ACC112 (cell line): ENCODE results near the gene ATL3.
"Not testable (repeated sequence)": the region's sequence is repeated elsewhere in the genome, so short reads cannot be mapped to it uniquely, and the experiment has no call there.

ENCODE experiments used
- H2AFZ ChIP-seq: fragments of 200-600 bp; sonication (generic); one replicate; pipeline ENCODE4 v1.6.0; 2017; ENCODE audit warnings: antibody characterized with exemption, low read length; ENCODE audit not compliant: unreplicated experiment
- H3K27ac ChIP-seq: fragments of 200-600 bp; sonication (generic); 2 replicates; pipeline ENCODE4 v1.5.1; 2014; ENCODE audit warnings: low read depth, mild to moderate bottlenecking, antibody characterized with exemption, low read length, moderate library complexity
- H3K27me3 ChIP-seq: fragments of 200-600 bp; sonication (generic); 2 replicates; pipeline ENCODE4 v1.6.1; 2014; ENCODE audit warnings: mild to moderate bottlenecking, antibody characterized with exemption, low read length, moderate library complexity, mixed read lengths; ENCODE audit not compliant: insufficient read depth
- H3K36me3 ChIP-seq: fragments of 200-600 bp; sonication (generic); 2 replicates; pipeline ENCODE4 v1.6.1; 2016; ENCODE audit warnings: mild to moderate bottlenecking, antibody characterized with exemption, low read length, moderate library complexity, mixed read lengths; ENCODE audit not compliant: insufficient read depth
- H3K4me1 ChIP-seq: fragments of 200-600 bp; sonication (generic); one replicate; pipeline ENCODE4 v1.6.1; 2016; ENCODE audit warnings: low read length, mixed read lengths; ENCODE audit not compliant: insufficient read depth, unreplicated experiment, control insufficient read depth
- H3K4me3 ChIP-seq: fragments of 200-600 bp; sonication (generic); 2 replicates; pipeline ENCODE4 v1.5.1; 2014; ENCODE audit warnings: mild to moderate bottlenecking, low read depth, low read length
- H3K79me2 ChIP-seq: fragments of 200-600 bp; sonication (generic); one replicate; pipeline ENCODE4 v1.6.0; 2016; ENCODE audit warnings: low read length; ENCODE audit not compliant: control insufficient read depth, unreplicated experiment, insufficient read depth

Gene ATL3

DNA sequence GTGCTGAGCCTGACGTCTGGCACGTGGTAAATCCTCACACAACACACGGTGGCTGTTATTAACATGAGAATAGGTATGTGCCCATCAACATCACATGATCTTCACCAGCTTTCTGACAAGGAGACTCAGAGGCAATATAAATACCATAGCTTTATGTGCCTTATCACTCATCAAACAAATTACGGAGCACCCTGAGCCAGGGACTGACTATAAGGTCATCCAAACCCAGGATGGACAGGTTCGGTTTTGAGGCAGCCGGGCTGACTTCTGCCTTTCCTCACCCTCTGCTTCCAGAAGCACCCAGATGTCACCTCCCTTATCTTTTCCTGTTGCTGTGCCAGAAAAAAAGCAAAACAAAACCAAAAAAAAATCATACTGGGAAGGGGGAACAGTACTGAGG is 51.2 kb downstream of the ATL3 start:
- H2AFZ ChIP-seq: no peak overlapping the region
- no peaks in the 10 kb centered on the region for H3K27me3 ChIP-seq
- no peaks in the 10 kb centered on the region for H3K4me1 ChIP-seq
- H3K27ac ChIP-seq: no peak overlapping the region
- no peaks in the 10 kb centered on the region for H3K36me3 ChIP-seq
- H3K79me2 ChIP-seq: no peaks in the 10 kb centered on the region
- H3K4me3 ChIP-seq: no peak overlapping the region

DNA sequence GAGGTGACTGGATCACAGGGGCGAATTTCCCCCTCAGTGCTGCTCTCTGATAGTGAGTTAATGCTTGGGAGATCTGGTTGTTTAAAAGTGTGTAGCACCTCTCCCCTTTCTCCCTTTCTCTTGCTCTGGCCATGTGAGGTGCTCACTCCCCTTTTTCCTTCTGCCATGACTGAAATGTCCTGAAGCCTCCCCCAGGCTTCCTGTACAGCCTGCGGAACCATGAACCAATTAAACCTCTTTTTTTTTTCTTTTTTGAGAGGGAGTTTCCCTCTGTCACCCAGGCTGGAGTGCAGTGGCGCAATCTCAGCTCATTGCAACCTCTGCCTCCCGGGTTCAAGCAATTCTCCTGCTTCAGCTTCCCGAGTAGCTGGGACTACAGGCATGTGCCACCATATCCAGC is 53.5 kb downstream of the ATL3 start:
- H3K79me2 ChIP-seq, H3K4me3 ChIP-seq, H3K27ac ChIP-seq, H2AFZ ChIP-seq, H3K27me3 ChIP-seq, H3K36me3 ChIP-seq, H3K4me1 ChIP-seq: not testable (repeated sequence)

DNA sequence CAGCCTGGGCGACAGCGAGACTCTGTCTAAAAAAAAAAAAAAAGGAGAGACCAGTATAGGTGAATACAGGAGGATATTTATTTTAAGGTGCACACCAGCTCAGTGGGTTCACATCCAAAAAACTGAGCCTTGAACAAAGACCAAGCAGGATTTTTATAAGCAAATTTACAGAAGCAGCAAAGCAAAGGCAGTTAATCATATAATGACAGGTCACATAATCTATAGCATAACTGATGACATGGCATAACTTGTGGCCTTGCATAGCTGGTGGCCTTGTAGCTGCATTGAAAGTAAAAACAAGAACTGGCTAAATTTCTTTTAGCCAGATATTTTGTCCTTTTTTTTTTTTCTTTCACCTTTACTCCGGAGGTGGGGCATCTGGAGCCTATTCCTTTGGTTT is 54.2 kb downstream of the ATL3 start:
- no peak overlapping the region for H2AFZ ChIP-seq
- no peak overlapping the region for H3K27ac ChIP-seq
- peaks cover 5% of the 10 kb centered on the region for H3K79me2 ChIP-seq
- no peaks in the 10 kb centered on the region for H3K36me3 ChIP-seq
- H3K4me3 ChIP-seq: no peak overlapping the region
- H3K27me3 ChIP-seq: no peaks in the 10 kb centered on the region
- H3K4me1 ChIP-seq: peaks cover 8% of the 10 kb centered on the region

DNA sequence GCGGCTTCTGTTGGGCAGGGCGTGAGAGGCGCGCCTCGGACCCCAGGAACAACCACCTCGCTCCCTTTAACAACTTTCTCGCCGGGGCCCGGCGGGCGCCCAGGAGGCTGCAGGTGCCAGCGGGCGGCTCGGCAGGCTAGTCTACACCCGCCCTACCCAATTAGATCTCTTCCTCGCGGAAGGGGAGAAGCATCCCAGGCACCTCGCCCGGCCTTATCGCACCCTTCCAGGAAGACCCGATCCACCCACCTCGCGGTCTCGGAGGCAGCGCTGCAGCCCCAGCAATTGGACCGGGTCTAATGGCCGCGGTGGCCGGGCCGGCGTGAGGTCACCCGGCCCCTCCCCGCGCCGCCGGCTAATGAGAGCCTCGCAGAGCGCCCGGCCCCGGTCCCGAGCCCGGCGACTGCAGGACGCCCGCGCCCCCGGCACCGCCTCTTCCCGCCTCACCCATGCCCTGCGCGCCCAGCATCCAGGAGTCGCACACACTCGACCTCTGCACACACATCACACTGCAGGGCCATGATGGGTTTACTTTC is 57.0 kb downstream of the ATL3 start, which contains the start of gene PLAAT3:
Gene PLAAT3 (minus strand): TSS at position 298 of the 536 bp plus-strand sequence. CDS start 419 bp downstream, outside the sequence.
- Histone ChIP-seq H3K4me1 (peaks cover 33% of the 10 kb centered on the region), H3K4me3 (peak within 1 kb of the TSS; percentile 87), H3K27ac (no peak within 1 kb of the TSS), H3K36me3 (no peaks in the 10 kb centered on the region), H2AFZ (peak within 1 kb of the TSS; percentile 84), H3K27me3 (no peaks in the 10 kb centered on the region), H3K79me2 (peaks cover 14% of the 10 kb centered on the region)

DNA sequence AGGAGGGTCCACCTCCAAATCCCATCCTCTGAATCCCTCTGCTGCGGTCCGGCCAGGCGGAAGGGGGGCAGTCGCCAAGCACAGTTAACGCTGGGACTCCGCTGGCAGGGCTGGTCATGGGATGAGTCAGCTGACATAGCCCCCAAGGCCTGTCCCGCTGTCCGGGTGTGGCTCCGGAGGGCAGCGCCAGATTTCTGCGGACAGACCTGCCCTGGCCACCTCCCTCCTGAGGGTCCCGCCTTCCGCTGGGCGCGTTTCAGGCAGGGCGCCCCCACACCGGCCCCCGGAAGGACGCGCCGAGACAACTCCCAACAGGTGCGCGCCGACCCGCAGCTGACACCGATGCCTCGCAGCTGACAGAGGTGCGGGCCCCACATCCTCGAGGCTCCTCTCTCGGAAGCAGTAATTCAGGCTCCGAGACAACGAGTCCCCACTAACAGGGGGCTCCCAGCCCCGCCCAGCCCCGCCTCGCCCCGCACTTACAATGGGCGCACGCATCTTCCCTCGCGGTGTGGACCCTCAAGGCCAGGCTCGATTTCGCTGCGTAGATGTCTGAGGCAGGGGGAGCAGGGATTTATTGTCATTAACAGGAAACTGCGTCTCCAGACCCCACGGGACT is 57.5 kb downstream of the ATL3 start:
- Histone ChIP-seq H3K27me3 (no peaks in the 10 kb centered on the region), H2AFZ (peak overlapping the region; percentile 84), H3K4me3 (peak overlapping the region; percentile 87), H3K27ac (no peak overlapping the region), H3K36me3 (no peaks in the 10 kb centered on the region), H3K4me1 (peaks cover 39% of the 10 kb centered on the region), H3K79me2 (peaks cover 20% of the 10 kb centered on the region)

DNA sequence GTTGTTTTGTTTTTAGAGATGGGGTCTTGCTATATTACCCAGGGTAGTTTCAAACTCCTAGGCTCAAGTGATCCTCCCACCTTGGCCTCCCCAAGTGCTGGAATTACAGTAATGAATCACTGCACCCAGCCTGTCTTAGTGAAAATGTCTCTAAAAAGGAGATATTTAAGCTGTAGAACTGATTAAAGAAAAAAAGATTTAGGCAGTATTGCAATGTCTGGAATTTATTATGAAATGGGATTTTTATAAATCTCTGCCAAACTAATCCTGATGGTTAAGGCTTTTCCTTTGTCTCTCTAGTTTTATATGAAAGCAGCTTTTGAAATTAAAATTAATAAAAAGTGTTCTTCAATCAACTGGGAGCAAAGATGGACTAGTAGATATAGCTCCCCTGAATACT is 59.0 kb downstream of the ATL3 start:
- H3K27me3 ChIP-seq: no peaks in the 10 kb centered on the region

DNA sequence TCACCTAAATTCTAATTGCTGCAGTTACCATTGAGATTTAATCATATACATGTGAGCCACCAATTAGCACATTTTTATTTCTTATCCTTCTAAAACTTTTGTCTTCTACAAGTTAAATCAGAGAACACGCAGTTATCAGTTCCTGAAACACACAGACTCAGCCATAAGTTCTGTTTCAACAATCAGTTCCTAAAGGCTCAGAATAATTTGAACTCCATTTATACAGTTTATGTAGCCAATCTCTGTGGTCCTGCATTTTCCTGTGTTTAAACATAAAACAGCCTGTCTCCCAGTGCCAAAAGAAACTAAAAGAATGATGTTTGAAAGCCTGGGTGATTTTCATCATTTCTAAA is 59.8 kb downstream of the ATL3 start:
- Histone ChIP-seq H3K27ac (peak overlapping the region; percentile 88), H3K36me3 (no peaks in the 10 kb centered on the region), H3K4me1 (peaks cover 45% of the 10 kb centered on the region), H2AFZ (no peak overlapping the region), H3K79me2 (peaks cover 30% of the 10 kb centered on the region), H3K27me3 (no peaks in the 10 kb centered on the region), H3K4me3 (peak overlapping the region; percentile 20; the same call in 1 of the 2 replicates)

More for the DNA sequence above, 59.0 kb downstream of the ATL3 start:
- peaks cover 45% of the 10 kb centered on the region for H3K4me1 ChIP-seq
- 0 out of 2 replicates have a peak overlapping the region, but pooled peaks have one; percentile 14 for H3K27ac ChIP-seq
- H3K36me3 ChIP-seq: no peaks in the 10 kb centered on the region
- peaks cover 24% of the 10 kb centered on the region for H3K79me2 ChIP-seq
- H3K4me3 ChIP-seq: peak overlapping the region; percentile 73
- no peak overlapping the region for H2AFZ ChIP-seq

DNA sequence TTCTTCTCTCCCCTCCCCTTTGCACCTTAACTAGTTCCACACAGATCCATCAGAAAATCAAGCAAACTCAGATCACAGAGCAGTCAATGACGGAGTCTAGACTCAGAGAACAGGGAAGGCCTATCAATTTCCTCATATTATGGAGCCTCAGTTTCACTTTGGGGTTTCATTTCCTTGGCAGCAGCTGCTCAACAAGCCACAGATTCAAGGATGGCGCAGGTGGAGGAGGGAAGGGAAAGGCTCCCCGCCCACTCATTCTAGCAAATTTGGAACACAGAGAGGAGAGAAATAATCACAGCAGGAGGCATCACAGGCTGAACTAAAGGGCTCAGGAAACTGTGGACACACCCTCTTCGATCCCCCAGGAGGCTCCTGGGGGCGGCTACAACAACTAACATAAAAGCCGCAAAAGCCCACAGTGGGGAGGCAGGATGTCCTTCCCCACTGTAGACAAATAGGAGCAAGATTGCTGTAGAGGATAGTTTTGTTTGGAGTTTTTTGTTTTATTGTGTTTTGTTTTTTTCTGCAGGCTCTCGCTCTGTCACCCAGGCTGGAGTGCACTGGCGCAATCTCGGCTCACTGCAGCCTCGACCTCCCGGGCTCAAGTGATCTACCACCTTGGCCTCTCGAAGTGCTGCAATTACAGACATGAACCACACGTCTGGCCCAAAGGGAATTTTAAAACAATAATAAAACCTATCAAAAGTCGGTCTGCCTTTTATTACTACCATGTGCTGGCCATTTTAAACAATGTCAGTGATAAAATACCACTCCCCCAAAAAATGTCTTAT is 60.4 kb downstream of the ATL3 start:
- peak overlapping the region; percentile 23 for H3K4me3 ChIP-seq
- H3K36me3 ChIP-seq: no peaks in the 10 kb centered on the region
- H3K27me3 ChIP-seq: no peaks in the 10 kb centered on the region
- H3K27ac ChIP-seq: peak overlapping the region; percentile 88
- H3K4me1 ChIP-seq: peaks cover 45% of the 10 kb centered on the region
- H2AFZ ChIP-seq: no peak overlapping the region
- H3K79me2 ChIP-seq: peaks cover 30% of the 10 kb centered on the region

DNA sequence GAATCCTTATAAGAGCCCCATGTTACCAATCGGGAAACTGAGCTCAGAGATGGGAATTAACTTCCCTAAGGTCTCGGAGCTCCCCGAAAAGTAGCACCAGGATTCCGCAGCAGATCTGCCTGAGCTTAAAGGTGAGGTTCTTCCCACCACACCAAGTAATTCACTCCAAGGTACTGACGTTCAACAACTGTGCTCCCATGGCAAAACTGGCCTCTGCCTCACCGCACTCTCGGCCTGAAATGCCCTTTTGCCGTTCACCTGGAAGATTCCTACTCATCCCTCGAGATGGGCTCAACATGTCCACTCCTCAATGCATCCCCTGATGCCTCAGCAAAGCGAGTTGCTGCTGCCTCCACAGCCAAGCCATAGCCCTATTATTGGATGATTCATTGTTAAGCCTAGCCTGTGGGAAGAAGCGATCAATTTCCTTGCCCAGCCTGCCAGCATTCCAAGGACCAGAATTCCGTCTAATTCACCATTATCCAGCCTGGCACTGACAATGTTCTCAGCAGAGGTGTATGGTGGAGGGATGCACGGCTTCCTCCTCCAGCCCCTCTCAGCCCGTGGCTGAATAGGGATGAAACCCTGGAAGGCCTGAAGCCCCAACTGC is 61.1 kb downstream of the ATL3 start:
- H3K36me3 ChIP-seq: no peaks in the 10 kb centered on the region
- H3K27me3 ChIP-seq: no peaks in the 10 kb centered on the region
- H3K79me2 ChIP-seq: peaks cover 30% of the 10 kb centered on the region
- peaks cover 45% of the 10 kb centered on the region for H3K4me1 ChIP-seq
- no peak overlapping the region for H2AFZ ChIP-seq
- H3K4me3 ChIP-seq: peak overlapping the region; percentile 23; the same call in 1 of the 2 replicates
- H3K27ac ChIP-seq: peak overlapping the region; percentile 88

DNA sequence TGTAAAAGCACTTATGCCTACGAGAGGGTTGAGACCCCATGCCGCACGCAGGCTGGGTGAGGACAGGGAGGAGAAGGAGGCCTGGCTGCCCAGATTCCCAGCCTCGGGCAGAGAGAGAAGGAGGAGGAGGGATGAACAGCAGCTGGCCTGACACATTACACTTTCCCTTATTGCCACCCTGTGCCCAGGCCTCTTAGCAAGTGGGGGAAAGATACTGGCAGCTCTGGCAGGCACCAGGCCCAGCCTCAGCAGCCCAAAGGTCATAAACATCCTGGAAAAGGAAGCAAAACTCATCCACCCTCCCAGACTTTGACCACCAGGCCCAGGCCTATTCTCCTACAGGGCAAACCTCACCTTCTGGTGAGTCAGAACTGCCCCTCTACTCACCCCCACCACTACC is 61.6 kb downstream of the ATL3 start:
- Histone ChIP-seq H3K36me3 (no peaks in the 10 kb centered on the region), H3K79me2 (peaks cover 30% of the 10 kb centered on the region), H3K4me1 (peaks cover 45% of the 10 kb centered on the region), H3K4me3 (peak overlapping the region; percentile 36; the same call in 1 of the 2 replicates), H3K27me3 (no peaks in the 10 kb centered on the region), H3K27ac (peak overlapping the region; percentile 88), H2AFZ (no peak overlapping the region)
